GM12891 (cell line): ENCODE data around the gene S100Z.

ENCODE experiments used
- PAX5 ChIP-seq: IDR thresholded peaks from 2 replicates; pipeline ENCODE4 v1.6.1; 2011; ENCODE audit warnings: low read length, moderate library complexity, mild to moderate bottlenecking; ENCODE audit not compliant: insufficient read depth, severe bottlenecking
- POLR2A ChIP-seq: IDR thresholded peaks from 2 replicates; pipeline ENCODE4 v1.6.1; 2011; ENCODE audit warnings: low read depth, low read length, control low read depth
- POLR2AphosphoS5 ChIP-seq: IDR thresholded peaks from 2 replicates; pipeline ENCODE4 v1.6.1; 2011; ENCODE audit warnings: low read depth, low read length, control low read depth
- TAF1 ChIP-seq: IDR thresholded peaks from 2 replicates; pipeline ENCODE4 v1.6.1; 2011; ENCODE audit warnings: low read depth, low read length, control low read depth

DNA sequence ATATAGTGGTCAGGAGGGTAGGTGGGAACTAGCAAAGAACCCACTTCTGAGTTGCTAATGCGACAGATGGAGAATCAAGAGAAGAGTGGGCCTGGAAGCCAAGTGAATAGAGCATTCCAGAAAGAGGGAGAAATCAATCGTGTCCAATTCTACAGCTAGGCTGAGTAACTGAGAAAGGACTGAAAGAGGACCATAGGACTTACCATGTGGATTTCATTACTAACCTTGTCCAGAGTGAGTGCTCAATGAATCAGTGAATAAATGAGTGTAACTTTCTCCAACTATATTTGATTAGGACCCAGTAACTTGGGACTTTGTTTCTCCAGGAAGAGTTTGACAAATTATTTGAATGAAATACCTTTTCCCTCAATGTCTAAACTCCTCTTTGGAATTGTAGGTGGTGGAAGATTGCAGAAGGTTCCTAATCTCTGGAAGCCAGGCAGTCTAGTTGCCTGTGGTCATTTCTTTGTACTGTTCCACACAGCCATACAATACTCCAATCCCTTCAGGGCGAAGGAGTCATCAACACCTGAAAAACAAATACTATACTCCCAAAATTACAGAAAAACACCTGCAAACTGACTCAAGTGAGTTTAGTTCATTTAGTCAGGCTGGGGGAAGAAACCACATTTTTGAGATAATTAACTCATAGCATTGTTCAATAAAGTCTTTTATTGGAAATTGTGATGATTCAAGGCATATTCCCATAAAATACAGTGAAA is 33.5 kb upstream of the S100Z start:
- TF ChIP-seq POLR2A (no peak), TAF1 (no peak), PAX5 (no peak), POLR2AphosphoS5 (no peak)
